ENCODE measurements around the gene DDR2. TPM values are rescaled to one million over a fixed set of nuclear protein-coding genes. Genes with fewer than 3 reads are reported as not detected.

The DDR2 gene
- total RNA-seq, 1 donor from 2014 or later, result 4.7 TPM

GRCh38 chr1:162616848-162617247, 15.4 kb upstream of the DDR2 start:
- DNase-seq (ENCODE audit: low read depth), result no peak
- TF ChIP-seq CTCF (IDR thresholded peaks at IDR 0.05; ENCODE audit: insufficient read depth, low read length, severe bottlenecking), result no peak
- Histone ChIP-seq H3K4me3 (ENCODE audit: low read depth, low read length) (no peak overlapping the region), H3K27me3 (ENCODE audit: control insufficient read depth, insufficient read depth, low read length) (no peaks in the 10 kb centered on the region), H3K36me3 (ENCODE audit: control insufficient read depth, insufficient read depth, low read length) (no peaks in the 10 kb centered on the region)
- FAIRE-seq, result no peak

- FAIRE-seq (no peak), DNase-seq (ENCODE audit: low read depth) (no peak)
- Histone ChIP-seq H3K27me3 (ENCODE audit: control insufficient read depth, insufficient read depth, low read length) (no peaks in the 10 kb centered on the region), H3K4me3 (ENCODE audit: low read depth, low read length) (no peak overlapping the region), H3K36me3 (ENCODE audit: control insufficient read depth, insufficient read depth, low read length) (no peaks in the 10 kb centered on the region)
- no peak for TF ChIP-seq CTCF (IDR thresholded peaks at IDR 0.05; ENCODE audit: insufficient read depth, low read length, severe bottlenecking)
These were observed 14.8 kb upstream of the DDR2 start for GRCh38 chr1:162617513-162617912.

- Histone ChIP-seq H3K36me3 (ENCODE audit: control insufficient read depth, insufficient read depth, low read length) (no peaks in the 10 kb centered on the region), H3K27me3 (ENCODE audit: control insufficient read depth, insufficient read depth, low read length) (no peaks in the 10 kb centered on the region), H3K4me3 (ENCODE audit: low read depth, low read length) (no peak overlapping the region)
- no peak for TF ChIP-seq CTCF (IDR thresholded peaks at IDR 0.05; ENCODE audit: insufficient read depth, low read length, severe bottlenecking)
- no peak for FAIRE-seq
- no peak for DNase-seq (ENCODE audit: low read depth)
These were observed 13.2 kb upstream of the DDR2 start for GRCh38 chr1:162619076-162619475.

- DNase-seq (ENCODE audit: low read depth) (no peak), FAIRE-seq (no peak)
- Histone ChIP-seq H3K27me3 (ENCODE audit: control insufficient read depth, insufficient read depth, low read length) (no peaks in the 10 kb centered on the region), H3K36me3 (ENCODE audit: control insufficient read depth, insufficient read depth, low read length) (no peaks in the 10 kb centered on the region), H3K4me3 (ENCODE audit: low read depth, low read length) (no peak overlapping the region)
- no peak for TF ChIP-seq CTCF (IDR thresholded peaks at IDR 0.05; ENCODE audit: insufficient read depth, low read length, severe bottlenecking)
These were observed 11.0 kb upstream of the DDR2 start for GRCh38 chr1:162621256-162621655.

- Histone ChIP-seq H3K36me3 (ENCODE audit: control insufficient read depth, insufficient read depth, low read length) (no peaks in the 10 kb centered on the region), H3K4me3 (ENCODE audit: low read depth, low read length) (no peak overlapping the region), H3K27me3 (ENCODE audit: control insufficient read depth, insufficient read depth, low read length) (no peaks in the 10 kb centered on the region)
- no peak for TF ChIP-seq CTCF (IDR thresholded peaks at IDR 0.05; ENCODE audit: insufficient read depth, low read length, severe bottlenecking)
- DNase-seq (ENCODE audit: low read depth), result no peak
- FAIRE-seq, result no peak
These were observed 6.6 kb upstream of the DDR2 start for GRCh38 chr1:162625679-162626078.

GRCh38 chr1:162626094-162626493, 6.2 kb upstream of the DDR2 start:
- FAIRE-seq, result no peak
- no peak for TF ChIP-seq CTCF (IDR thresholded peaks at IDR 0.05; ENCODE audit: insufficient read depth, low read length, severe bottlenecking)
- Histone ChIP-seq H3K4me3 (ENCODE audit: low read depth, low read length) (no peak overlapping the region), H3K36me3 (ENCODE audit: control insufficient read depth, insufficient read depth, low read length) (no peaks in the 10 kb centered on the region), H3K27me3 (ENCODE audit: control insufficient read depth, insufficient read depth, low read length) (no peaks in the 10 kb centered on the region)
- no peak for DNase-seq (ENCODE audit: low read depth)
